HEK293T (cell line): ENCODE results near the gene EPHX1.

ENCODE experiments used
- CTCF ChIA-PET: fragments of 350-600 bp; formaldehyde crosslinking; extraction: SDS; loops from one replicate; lab custom pipeline; 2021; ENCODE audit warnings: antibody characterized with exemption, inconsistent platforms; lab: Yijun Ruan, JAX
- POLR2A ChIA-PET: fragments of 350-600 bp; formaldehyde crosslinking; extraction: SDS; loops from one replicate; lab custom pipeline; 2020; ENCODE audit warnings: antibody characterized with exemption, inconsistent platforms; lab: Yijun Ruan, JAX
- DNase-seq: peaks from one replicate; pipeline ENCODE4 v3.0.0; 2012; ENCODE audit warnings: mixed read lengths; ENCODE audit errors: extremely low spot score
- ARNT ChIP-seq: fragments of 450-650 bp; IDR thresholded peaks from 2 replicates; pipeline ENCODE4 v1.6.1; 2017; ENCODE audit warnings: mild to moderate bottlenecking
- BHLHE40 ChIP-seq: fragments of 450-650 bp; IDR thresholded peaks from 2 replicates; pipeline ENCODE4 v1.6.1; 2016; ENCODE audit warnings: mild to moderate bottlenecking, moderate library complexity, borderline replicate concordance
- CTBP1 ChIP-seq: fragments of 450-650 bp; IDR thresholded peaks from 2 replicates; pipeline ENCODE4 v1.6.1; 2016; ENCODE audit warnings: borderline replicate concordance
- ELF4 ChIP-seq: fragments of 450-650 bp; IDR thresholded peaks from 2 replicates; pipeline ENCODE4 v1.6.1; 2017; ENCODE audit warnings: antibody characterized with exemption
- FOXA1 ChIP-seq: fragments of 450-650 bp; IDR thresholded peaks from 2 replicates; pipeline ENCODE4 v1.6.1; 2016; ENCODE audit warnings: mild to moderate bottlenecking
- FOXK2 ChIP-seq: fragments of 450-650 bp; IDR thresholded peaks from 2 replicates; pipeline ENCODE4 v1.6.1; 2016; ENCODE audit warnings: mild to moderate bottlenecking
- FOXM1 ChIP-seq: fragments of 450-650 bp; IDR thresholded peaks from 2 replicates; pipeline ENCODE4 v1.6.1; 2017; ENCODE audit warnings: mild to moderate bottlenecking, borderline replicate concordance
- HDGF ChIP-seq: fragments of 450-650 bp; IDR thresholded peaks from 2 replicates; pipeline ENCODE4 v1.6.1; 2017; ENCODE audit warnings: antibody characterized with exemption, borderline replicate concordance
- L3MBTL2 ChIP-seq: fragments of 450-650 bp; conservative IDR thresholded peaks from 2 replicates; pipeline ENCODE4 v1.6.1; 2016; ENCODE audit warnings: mild to moderate bottlenecking
- LEF1 ChIP-seq: fragments of 450-650 bp; IDR thresholded peaks from 2 replicates; pipeline ENCODE4 v1.6.1; 2017; ENCODE audit warnings: mild to moderate bottlenecking, borderline replicate concordance
- NFRKB ChIP-seq: fragments of 450-650 bp; IDR thresholded peaks from 2 replicates; pipeline ENCODE4 v1.6.1; 2016; ENCODE audit warnings: mild to moderate bottlenecking, moderate library complexity
- PKNOX1 ChIP-seq: fragments of 450-650 bp; IDR thresholded peaks from 2 replicates; pipeline ENCODE4 v1.6.1; 2016
- SP1 ChIP-seq: fragments of 450-650 bp; IDR thresholded peaks from 2 replicates; pipeline ENCODE4 v1.6.1; 2017
- SUZ12 ChIP-seq: fragments of 450-650 bp; IDR thresholded peaks from 2 replicates; pipeline ENCODE4 v1.6.1; 2016; ENCODE audit warnings: mild to moderate bottlenecking
- TARDBP ChIP-seq: fragments of 450-650 bp; IDR thresholded peaks from 2 replicates; pipeline ENCODE4 v1.6.1; 2016
- ZNF384 ChIP-seq: fragments of 450-650 bp; IDR thresholded peaks from 2 replicates; pipeline ENCODE4 v1.6.1; 2016

The EPHX1 gene

GRCh38 chr1:225868631-225869330 is 58.9 kb downstream of the EPHX1 start:
- no peak for TF ChIP-seq FOXM1
- TF ChIP-seq HDGF: 0 out of 2 replicates have a peak, but pooled peaks have one; percentile 44
- DNase-seq: no peak
- ChIA-PET CTCF (no interaction called here), POLR2A (interaction anchor here (1.1 kb wide), 1 partner anchor 14 kb away, joined by 6 read pairs; the partner anchor contains the start of gene TMEM63A)

- no peak for DNase-seq
- TF ChIP-seq SUZ12 (no peak), FOXK2 (no peak), LEF1 (no peak), FOXA1 (no peak), NFRKB (no peak), TARDBP (no peak), BHLHE40 (no peak), SP1 (no peak), FOXM1 (no peak), CTBP1 (no peak), HDGF (no peak), ZNF384 (no peak), PKNOX1 (no peak), ELF4 (no peak), L3MBTL2 (no peak), ARNT (no peak)
- CTCF ChIA-PET: interaction anchor here (0.9 to 1.9 kb wide), 3 partner anchors 10 to 60 kb away, joined by 4 read pairs; no protein-coding TSS in a partner anchor
- POLR2A ChIA-PET: interaction anchor here (0.9 to 4.5 kb wide), 3 partner anchors 10 to 53 kb away, joined by 3 to 21 read pairs (median 6); partner anchors contain the start of genes PYCR2 and TMEM63A
Measured at GRCh38 chr1:225870911-225871310, 61.0 kb downstream of the EPHX1 start.

GRCh38 chr1:225871359-225872074 is 61.6 kb downstream of the EPHX1 start:
- no peak for TF ChIP-seq CTBP1
- DNase-seq: no peak
- ChIA-PET POLR2A (interaction anchor here (1.8 to 4.5 kb wide), 2 partner anchors 11 to 52 kb away, joined by 6 to 21 read pairs; partner anchors contain the start of genes PYCR2 and TMEM63A), CTCF (interaction anchor here (1.0 to 1.9 kb wide), 2 partner anchors 10 to 12 kb away, joined by 4 read pairs; no protein-coding TSS in a partner anchor)

- DNase-seq: no peak
- TF ChIP-seq NFRKB: no peak
- no peak for TF ChIP-seq SUZ12
- no peak for TF ChIP-seq TARDBP
- TF ChIP-seq FOXK2: no peak
- TF ChIP-seq HDGF: no peak
- no peak for TF ChIP-seq FOXA1
- TF ChIP-seq PKNOX1: no peak
- POLR2A ChIA-PET: interaction anchor here (4.5 kb wide), 1 partner anchor 10 kb away, joined by 21 read pairs; the partner anchor contains the start of gene TMEM63A
- CTCF ChIA-PET: no interaction called here
Measured at GRCh38 chr1:225872075-225872430, 62.1 kb downstream of the EPHX1 start.

- POLR2A ChIA-PET: interaction anchor here (1.6 to 4.5 kb wide), 2 partner anchors 9 to 96 kb away, joined by 3 to 21 read pairs; partner anchors contain the start of gene TMEM63A
- TF ChIP-seq ELF4: no peak
- TF ChIP-seq BHLHE40: no peak
- no peak for TF ChIP-seq NFRKB
- TF ChIP-seq FOXM1: no peak
- DNase-seq: no peak
- CTCF ChIA-PET: no interaction called here
Measured at GRCh38 chr1:225873281-225873850, 63.4 kb downstream of the EPHX1 start.

- POLR2A ChIA-PET: interaction anchor here (2.3 to 4.5 kb wide), 2 partner anchors 8 to 50 kb away, joined by 6 to 21 read pairs; partner anchors contain the start of genes PYCR2 and TMEM63A
- TF ChIP-seq NFRKB (no peak), TARDBP (no peak), HDGF (no peak), SP1 (no peak), FOXM1 (no peak), ELF4 (no peak), ZNF384 (no peak), L3MBTL2 (no peak), ARNT (no peak), CTBP1 (no peak), BHLHE40 (no peak), LEF1 (no peak), FOXK2 (no peak), SUZ12 (no peak), FOXA1 (no peak), PKNOX1 (no peak)
- CTCF ChIA-PET: no interaction called here
- no peak for DNase-seq
Measured at GRCh38 chr1:225874431-225874830, 64.5 kb downstream of the EPHX1 start.
